Stimulated activated CD4-positive, alpha-beta T cell treated with anti-CD3 and anti-CD28 coated beads, TNF-alpha, amount 100 ng/mL, for 1 hour (primary cell): ENCODE results near the gene PARD3.
"Not testable (repeated sequence)": the region's sequence is repeated elsewhere in the genome, so short reads cannot be mapped to it uniquely, and the experiment has no call there.

ENCODE experiments used
- DNase-seq, 3 donors: peaks; one replicate each; pipeline ENCODE4 v3.0.0-alpha.2; 2020; ENCODE audit warnings: low read depth in 3 of 3, low spot score in 1 of 3

PARD3 gene

GRCh38 chr10:34800624-34801023 lies 14.5 kb downstream of the PARD3 start:
- DNase-seq, result no peak

- DNase-seq, result no peak
These were observed 16.4 kb downstream of the PARD3 start for GRCh38 chr10:34798654-34799053.

GRCh38 chr10:34797155-34797554 lies 17.9 kb downstream of the PARD3 start:
- DNase-seq, result no peak

DNA sequence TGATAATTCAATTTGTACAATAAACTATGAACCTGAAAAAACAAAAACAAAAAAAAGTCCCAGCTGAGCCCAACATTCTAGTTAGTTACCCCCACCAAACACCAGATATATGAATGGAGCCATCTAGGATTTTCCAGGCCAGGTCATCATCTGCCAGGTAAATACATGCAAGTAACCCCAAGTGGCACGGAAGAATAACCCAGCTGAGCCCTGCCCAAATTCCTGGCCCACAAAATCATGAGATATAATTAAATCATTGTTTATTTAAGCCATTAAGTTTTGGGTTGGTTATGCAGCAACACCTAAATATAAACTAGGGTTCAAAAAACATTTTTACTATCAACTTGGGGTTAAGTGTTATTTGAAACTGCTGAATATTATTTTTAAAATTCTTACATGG lies 19.0 kb downstream of the PARD3 start:
- no peak for DNase-seq

DNA sequence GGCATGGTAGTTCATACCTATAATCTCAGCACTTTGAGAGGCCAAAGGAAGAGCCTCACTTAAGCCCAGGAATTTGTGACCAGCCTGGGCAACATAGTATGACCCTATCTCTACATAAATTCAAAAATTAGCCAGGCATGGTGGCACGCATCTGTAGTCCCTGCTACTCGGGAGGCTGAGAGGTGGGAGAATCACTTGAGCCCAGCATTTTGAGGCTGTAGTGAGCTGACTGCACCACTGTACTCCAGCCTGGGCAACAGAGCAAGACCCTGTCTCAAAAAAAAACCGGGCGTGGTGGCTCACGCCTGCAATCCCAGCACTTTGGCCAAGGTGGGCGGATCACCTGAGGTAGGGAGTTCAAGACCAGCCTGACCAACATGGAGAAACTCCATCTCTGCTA lies 19.8 kb downstream of the PARD3 start:
- no peak for DNase-seq

GRCh38 chr10:34794835-34795234 lies 20.3 kb downstream of the PARD3 start:
- DNase-seq, result no peak

DNA sequence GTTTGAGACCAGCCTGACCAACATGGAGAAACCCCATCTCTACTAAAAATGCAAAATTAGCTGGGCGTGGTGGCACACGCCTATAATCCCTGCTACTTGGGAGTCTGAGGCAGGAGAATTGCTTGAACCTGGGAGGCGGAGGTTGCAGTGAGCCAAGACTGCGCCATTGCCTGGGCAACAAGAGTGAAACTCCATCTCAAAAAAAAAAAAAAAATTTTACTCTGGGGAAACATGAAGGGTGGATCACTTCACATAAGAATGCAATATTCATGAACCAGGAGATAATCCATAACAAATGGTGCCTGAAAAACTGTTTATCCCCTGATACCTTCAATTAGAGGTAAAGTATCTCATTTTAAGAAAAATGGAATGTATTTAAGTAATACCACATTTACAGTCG lies 21.5 kb downstream of the PARD3 start:
- not testable (repeated sequence) for DNase-seq

DNA sequence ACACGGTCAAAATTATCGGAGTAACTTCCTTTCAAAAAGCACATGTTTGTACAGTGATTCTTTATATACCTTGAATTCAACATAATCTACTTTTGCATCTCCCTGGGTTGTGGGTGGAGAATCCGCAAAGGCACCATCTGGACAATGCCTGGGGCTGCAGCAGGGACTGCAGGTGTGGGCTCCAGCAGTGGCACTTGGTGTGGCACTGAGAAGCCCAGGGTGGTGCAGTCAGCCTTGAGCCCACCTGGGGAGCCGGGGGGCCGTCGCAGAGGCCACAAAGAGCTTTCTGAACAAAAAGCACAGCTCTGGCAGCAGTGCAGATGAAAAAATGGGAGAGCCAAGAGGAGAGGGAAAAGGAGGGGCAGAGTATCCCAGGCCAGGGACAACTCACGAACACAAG lies 22.2 kb downstream of the PARD3 start:
- DNase-seq, result no peak

DNA sequence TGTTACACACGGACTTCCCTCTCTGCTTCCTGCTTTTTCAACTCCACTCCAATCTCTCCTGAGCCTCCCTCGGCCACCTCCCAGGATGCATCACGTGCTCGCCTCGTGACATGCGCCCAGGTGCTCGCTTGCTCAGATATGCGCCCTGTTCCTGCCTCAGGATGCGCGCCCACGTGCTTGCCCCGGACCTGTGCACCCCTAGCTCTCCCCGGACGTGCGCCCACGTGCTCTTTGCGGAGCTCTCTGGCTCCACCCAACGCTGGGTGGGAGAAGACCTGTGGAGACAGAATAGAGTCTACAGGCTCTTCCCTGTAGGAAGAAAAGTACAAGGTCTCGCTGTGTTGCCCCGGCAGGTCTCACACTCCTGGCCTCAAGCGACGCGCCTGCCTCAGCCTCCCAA lies 23.1 kb downstream of the PARD3 start:
- DNase-seq, result no peak

DNA sequence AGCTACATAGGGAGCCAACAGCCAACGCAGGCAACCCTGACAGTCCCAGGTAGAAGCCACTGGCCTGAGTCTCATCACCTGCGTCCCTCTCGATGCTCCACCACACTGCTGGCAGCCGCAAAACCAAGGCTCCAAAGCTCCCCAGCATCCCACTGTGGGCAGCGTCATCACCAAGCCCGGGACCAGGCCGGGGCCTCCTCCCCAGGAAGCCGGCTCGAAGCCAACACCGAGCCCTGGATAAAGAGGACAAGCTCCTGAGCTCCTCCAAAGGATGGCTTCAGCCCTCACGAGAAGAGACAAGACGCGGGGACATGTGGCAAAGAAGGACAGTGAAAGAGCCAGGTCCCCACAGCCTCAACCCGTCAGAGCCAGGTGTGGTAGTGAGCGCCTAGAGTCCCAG lies 23.9 kb downstream of the PARD3 start:
- no peak for DNase-seq

DNA sequence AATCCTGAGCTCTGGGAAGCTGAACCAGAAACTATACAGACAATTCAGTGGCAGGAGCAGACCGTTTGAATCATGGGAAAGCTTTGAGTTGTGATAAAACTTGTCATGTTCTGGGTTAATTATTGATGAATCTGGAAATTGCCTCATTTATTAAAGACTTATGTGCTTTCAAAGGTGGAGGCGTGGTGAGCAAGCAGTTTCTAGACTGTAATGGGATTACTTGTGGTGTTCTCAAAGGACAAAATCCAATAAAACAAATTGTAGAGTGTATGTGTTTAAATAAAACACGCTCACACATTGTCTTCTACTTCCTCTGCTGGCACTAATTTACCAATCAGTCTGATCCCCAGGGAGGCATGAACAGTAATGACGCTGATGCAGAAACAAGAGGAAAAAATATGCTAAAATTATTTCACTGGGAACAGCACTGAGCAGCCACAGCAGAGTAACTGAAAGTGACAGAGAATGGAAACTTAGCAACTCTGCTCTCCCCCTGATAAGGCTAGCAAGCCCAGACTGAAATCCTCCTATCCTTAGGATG lies 25.1 kb downstream of the PARD3 start:
- no peak for DNase-seq

DNA sequence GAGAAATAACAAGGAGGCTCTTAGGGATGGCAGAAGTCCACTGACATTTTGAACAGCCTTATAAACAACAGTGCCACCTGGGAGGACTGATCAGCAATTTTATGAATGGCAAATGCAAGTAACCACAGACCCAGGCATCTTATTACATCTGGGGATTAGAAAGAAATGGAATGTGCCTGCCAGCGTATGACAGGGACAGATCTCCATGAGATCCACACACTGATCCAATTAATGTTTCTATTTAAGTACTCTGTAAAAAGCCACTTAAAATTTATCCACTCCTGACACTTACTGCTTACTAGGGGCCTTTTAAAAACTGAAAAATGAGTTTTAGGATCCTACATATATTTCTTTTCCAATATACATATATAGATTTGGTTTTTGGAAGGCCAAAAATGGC lies 28.6 kb downstream of the PARD3 start:
- DNase-seq, result no peak

- DNase-seq, result no peak
These were observed 33.4 kb downstream of the PARD3 start for GRCh38 chr10:34781711-34782110.

DNA sequence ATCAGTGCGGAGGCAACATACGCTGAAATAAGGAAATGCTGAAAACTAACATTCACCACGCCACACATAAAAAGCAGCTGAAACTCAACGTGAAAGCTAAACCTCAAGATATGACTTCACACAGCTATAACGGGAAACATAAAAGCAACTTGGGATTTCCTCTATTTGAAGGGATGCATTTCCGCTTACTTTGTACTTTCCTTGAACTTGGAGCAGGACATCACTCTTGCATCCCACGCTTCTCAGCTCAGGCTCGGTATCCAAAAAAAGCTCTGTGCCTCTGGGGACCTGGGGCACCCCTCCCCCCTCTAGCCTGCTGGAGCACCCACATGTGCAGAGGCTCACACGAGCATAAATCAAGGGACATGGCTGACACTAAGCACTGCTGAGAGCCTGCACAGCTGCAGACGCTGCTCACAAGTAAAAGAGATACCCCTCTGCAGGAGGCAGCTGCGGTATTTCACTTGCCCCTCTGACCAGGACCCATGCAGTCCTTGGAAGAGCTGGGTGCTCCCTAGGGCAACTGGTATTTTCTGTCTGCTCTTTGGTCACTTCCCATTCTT lies 34.2 kb downstream of the PARD3 start:
- DNase-seq, result no peak

DNA sequence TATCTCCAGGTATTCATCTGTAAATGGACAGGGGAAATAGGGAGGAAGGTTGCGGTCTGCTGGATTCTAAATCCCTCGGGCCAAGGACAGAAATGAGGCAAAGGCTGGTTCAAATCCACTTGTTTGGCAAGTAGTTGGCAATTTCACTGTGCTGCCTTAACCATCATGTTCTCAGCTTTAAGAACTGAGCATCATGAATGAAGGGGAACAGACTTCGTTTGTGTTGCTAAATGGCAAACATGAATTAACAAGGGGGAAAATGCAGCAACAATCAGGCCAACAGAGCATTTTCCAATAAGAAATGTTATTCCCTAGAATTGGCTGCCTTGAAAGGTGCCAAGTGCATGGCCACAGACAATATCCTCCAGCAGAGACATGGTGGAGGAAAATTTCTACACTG lies 36.9 kb downstream of the PARD3 start:
- DNase-seq, result no peak

DNA sequence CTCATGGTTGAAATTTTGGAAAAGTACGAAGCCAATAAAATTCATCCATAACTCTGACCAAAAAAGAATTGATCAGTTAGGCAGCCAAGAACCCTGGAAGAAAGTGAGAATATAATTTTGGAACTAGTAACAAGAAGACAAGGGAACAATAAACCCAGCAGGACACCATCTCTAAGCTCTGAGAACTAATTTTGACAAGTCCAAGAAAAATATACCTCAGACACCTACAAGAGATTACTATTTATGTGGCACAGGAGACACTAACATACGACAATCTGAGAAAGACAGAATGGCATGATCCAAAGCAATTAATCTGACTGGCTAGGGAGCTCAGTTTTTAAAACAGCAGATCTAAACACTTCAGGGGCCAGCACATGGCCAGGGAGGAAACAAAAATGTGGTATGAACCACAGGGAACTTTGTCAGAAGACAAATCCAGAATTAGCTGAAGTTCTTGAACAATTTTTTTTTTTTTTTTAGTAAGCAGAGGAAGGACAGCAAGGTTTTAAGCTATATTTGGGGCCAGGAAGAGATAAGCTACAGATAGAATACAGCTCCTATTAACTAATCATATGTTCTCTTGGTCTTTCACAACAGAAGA lies 38.9 kb downstream of the PARD3 start:
- DNase-seq, result no peak

- no peak for DNase-seq
These were observed 40.0 kb downstream of the PARD3 start for GRCh38 chr10:34775044-34775637.

- DNase-seq, result no peak
These were observed 41.2 kb downstream of the PARD3 start for GRCh38 chr10:34773636-34774630.

GRCh38 chr10:34771525-34771924 lies 43.6 kb downstream of the PARD3 start:
- DNase-seq, result no peak

GRCh38 chr10:34771106-34771505 lies 44.0 kb downstream of the PARD3 start:
- DNase-seq, result no peak

GRCh38 chr10:34769899-34770298 lies 45.2 kb downstream of the PARD3 start:
- DNase-seq, result no peak

DNA sequence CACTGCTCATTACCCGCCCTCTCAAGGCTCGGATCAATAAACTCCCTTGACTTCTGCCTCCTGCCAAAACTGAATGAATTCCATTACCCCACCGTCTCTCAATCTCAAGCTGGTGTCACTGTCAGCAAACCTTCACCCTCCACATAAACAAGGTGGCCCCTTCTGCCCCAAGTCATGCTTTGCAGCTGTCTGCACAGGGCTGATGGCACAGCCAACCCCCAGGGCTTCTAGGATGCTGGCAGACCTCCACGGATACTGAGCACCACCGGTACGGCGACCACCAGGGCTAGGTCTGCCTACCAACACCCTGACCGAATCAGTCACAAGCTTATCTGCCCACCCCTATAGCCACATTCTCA lies 46.1 kb downstream of the PARD3 start:
- no peak for DNase-seq
